Brain microvascular endothelial cell (primary cell): ENCODE data around the gene ANAPC10.

Source experiments
- DNase-seq: peaks from one replicate; pipeline ENCODE4 v3.0.0-alpha.2; 2020
- H3K27ac ChIP-seq: fragments of 250-450 bp; sonication (Bioruptor Pico); 2 replicates; pipeline ENCODE4 v1.5.1; 2020; ENCODE audit warnings: mild to moderate bottlenecking, moderate library complexity
- H3K27me3 ChIP-seq: fragments of 250-450 bp; sonication (Bioruptor Pico); replicated peaks from 2 replicates; pipeline ENCODE4 v1.5.1; 2020; ENCODE audit warnings: mild to moderate bottlenecking
- H3K36me3 ChIP-seq: fragments of 250-450 bp; sonication (Bioruptor Pico); replicated peaks from 2 replicates; pipeline ENCODE4 v1.5.1; 2020; ENCODE audit warnings: mild to moderate bottlenecking
- H3K4me3 ChIP-seq: 2 replicates; pipeline ENCODE4 v1.5.1; 2011; ENCODE audit warnings: low read depth, mild to moderate bottlenecking, control low read depth, low read length, moderate library complexity
- in situ Hi-C: cut with HindIII; loops from 2 replicates; pipeline ENCODE4 v1.10.0; 2017; ENCODE audit warnings: low sequenced_read_pairs, low pct_ligation_motif_present
- TF ChIP-seq, protein P1 (sequence below): IDR thresholded peaks from 2 replicates; pipeline ENCODE4 v1.5.1; 2011; ENCODE audit warnings: low read depth, mild to moderate bottlenecking, moderate library complexity, low read length, control low read depth, inconsistent platforms; ENCODE audit errors: missing control alignments

ANAPC10 gene

GRCh38 chr4:145041378-145041777, 56.6 kb downstream of the ANAPC10 start:
- Histone ChIP-seq H3K4me3 (no peak overlapping the region), H3K27me3 (no peaks in the 10 kb centered on the region), H3K36me3 (no peaks in the 10 kb centered on the region), H3K27ac (no peak overlapping the region)
- in situ Hi-C loops = no loop called here
- no peak for DNase-seq
- TF ChIP-seq, protein P1, sequence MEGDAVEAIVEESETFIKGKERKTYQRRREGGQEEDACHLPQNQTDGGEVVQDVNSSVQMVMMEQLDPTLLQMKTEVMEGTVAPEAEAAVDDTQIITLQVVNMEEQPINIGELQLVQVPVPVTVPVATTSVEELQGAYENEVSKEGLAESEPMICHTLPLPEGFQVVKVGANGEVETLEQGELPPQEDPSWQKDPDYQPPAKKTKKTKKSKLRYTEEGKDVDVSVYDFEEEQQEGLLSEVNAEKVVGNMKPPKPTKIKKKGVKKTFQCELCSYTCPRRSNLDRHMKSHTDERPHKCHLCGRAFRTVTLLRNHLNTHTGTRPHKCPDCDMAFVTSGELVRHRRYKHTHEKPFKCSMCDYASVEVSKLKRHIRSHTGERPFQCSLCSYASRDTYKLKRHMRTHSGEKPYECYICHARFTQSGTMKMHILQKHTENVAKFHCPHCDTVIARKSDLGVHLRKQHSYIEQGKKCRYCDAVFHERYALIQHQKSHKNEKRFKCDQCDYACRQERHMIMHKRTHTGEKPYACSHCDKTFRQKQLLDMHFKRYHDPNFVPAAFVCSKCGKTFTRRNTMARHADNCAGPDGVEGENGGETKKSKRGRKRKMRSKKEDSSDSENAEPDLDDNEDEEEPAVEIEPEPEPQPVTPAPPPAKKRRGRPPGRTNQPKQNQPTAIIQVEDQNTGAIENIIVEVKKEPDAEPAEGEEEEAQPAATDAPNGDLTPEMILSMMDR = no peak

DNA sequence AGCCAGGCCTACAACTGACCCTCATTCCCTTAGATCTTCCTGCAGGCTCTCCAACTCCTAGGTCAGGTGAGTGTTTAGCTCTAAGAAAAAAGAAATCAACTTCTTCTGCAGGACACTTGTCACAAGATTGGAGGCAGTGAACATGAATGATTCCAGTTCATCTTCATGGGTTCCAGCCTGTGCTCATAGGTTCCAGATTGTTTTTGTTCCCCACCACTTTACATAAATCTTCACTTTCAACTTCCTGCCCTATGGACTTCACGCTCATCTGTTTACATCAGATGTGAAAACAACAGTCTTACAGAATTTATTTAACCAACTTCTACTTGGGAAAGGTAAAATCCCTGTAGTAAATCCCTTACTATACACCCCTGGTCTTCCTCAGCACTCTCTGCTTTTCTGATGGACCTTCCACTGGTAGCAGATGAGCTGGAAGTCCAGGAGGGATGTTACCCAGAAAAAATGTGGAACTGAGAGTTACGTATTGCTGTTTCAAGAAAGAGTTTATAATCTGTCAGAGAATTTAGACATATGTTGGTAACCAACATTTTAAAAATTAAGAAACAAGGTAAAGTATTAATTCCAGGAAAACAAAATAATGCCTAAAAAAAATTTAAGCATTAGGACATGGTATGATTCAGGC, 62.4 kb downstream of the ANAPC10 start:
- Histone ChIP-seq H3K27me3 (no peaks in the 10 kb centered on the region), H3K36me3 (peaks cover 9% of the 10 kb centered on the region), H3K4me3 (no peak overlapping the region), H3K27ac (no peak overlapping the region)
- DNase-seq = no peak
- in situ Hi-C loops = no loop called here
- TF ChIP-seq, protein P1 = no peak

GRCh38 chr4:145034727-145035211, 63.2 kb downstream of the ANAPC10 start:
- in situ Hi-C loops = no loop called here
- H3K27ac ChIP-seq = peak overlapping the region; percentile 28
- H3K4me3 ChIP-seq = no peak overlapping the region
- peak; percentile 88 for DNase-seq
- H3K27me3 ChIP-seq = no peaks in the 10 kb centered on the region
- TF ChIP-seq, protein P1 = no peak
- peaks cover 9% of the 10 kb centered on the region for H3K36me3 ChIP-seq

DNA sequence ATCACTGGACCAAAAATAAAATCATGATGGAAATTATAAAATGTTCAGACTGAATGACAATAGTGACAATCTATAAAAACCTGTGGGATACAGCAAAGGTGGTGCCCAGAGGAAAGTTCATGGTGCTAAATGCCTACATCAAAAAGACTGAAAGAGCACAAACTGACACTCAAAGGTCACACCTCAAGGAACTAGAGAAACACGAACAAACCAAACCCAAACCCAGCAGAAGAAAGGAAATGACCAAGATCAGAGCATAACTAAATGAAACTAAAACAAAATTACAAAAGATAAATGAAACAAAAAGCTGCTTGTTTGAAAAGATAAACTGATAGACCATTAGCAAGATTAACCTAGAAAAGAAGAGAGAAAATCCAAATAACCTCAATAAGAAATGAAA, 78.7 kb downstream of the ANAPC10 start:
- H3K4me3 ChIP-seq = no peak overlapping the region
- no peaks in the 10 kb centered on the region for H3K27me3 ChIP-seq
- H3K27ac ChIP-seq = no peak overlapping the region
- in situ Hi-C loops = no loop called here
- TF ChIP-seq, protein P1 = no peak
- H3K36me3 ChIP-seq = no peaks in the 10 kb centered on the region
- DNase-seq = no peak

GRCh38 chr4:145014365-145014764, 83.6 kb downstream of the ANAPC10 start:
- TF ChIP-seq, protein P1 = peak; percentile 4
- H3K27ac ChIP-seq = no peak overlapping the region
- in situ Hi-C loops = no loop called here

GRCh38 chr4:145012841-145013240, 85.2 kb downstream of the ANAPC10 start:
- Histone ChIP-seq H3K4me3 (no peak overlapping the region), H3K27ac (peak overlapping the region; percentile 55), H3K36me3 (no peaks in the 10 kb centered on the region), H3K27me3 (no peaks in the 10 kb centered on the region)
- in situ Hi-C loops = no loop called here
- peak; percentile 58 for DNase-seq
- TF ChIP-seq, protein P1 = no peak

More at GRCh38 chr4:145014365-145014764, 83.6 kb downstream of the ANAPC10 start:
- no peak for DNase-seq
- Histone ChIP-seq H3K4me3 (no peak overlapping the region), H3K27me3 (no peaks in the 10 kb centered on the region), H3K36me3 (no peaks in the 10 kb centered on the region)
